ENCODE results near the gene ALDH3A2.

GRCh38 chr17:19659366-19660177, 11.0 kb downstream of the ALDH3A2 start:
- TF ChIP-seq CTCF (IDR thresholded peaks at IDR 0.05): no peak
- TF ChIP-seq POLR2A (IDR thresholded peaks at IDR 0.05): no peak

Measured in testis (tissue), 2 donors.